OCI-LY7 (cell line): ENCODE data around the gene ADAMTS5. TPM values are rescaled to one million over a fixed set of nuclear protein-coding genes. Genes with fewer than 3 reads are reported as not detected.

ENCODE experiments used
- BruUV-seq: library from RNA; stranded (reverse); fragments of 400-500 nt; replicated peaks from 2 replicates; lab custom pipeline; 2021; lab: Mats Ljungman, UMichigan
- CTCF ChIA-PET: fragments of 300-600 bp; sonication (Branson Sonifier 250); formaldehyde crosslinking; loops from one replicate; lab custom pipeline; 2022; ENCODE audit warnings: antibody characterized with exemption; ENCODE audit not compliant: unreplicated experiment; lab: Charles Lee
- POLR2A ChIA-PET: fragments of 300-600 bp; sonication (Branson Sonifier 250); formaldehyde crosslinking; loops from one replicate; lab custom pipeline; 2022; ENCODE audit warnings: antibody characterized with exemption; lab: Charles Lee
- DNase-seq: peaks from one replicate; pipeline ENCODE4 v3.0.0-alpha.2; 2015; ENCODE audit warnings: low spot score
- H2AFZ ChIP-seq: fragments of 200-600 bp; sonication (generic), shearing (Covaris generic); 2 replicates; pipeline ENCODE4 v1.6.1; 2014; ENCODE audit warnings: mild to moderate bottlenecking, antibody characterized with exemption, low read length, moderate library complexity
- H3K27ac ChIP-seq: fragments of 200-600 bp; sonication (generic); 2 replicates; pipeline ENCODE4 v1.5.1; 2014; ENCODE audit warnings: mixed run types, low read depth, mild to moderate bottlenecking, moderate library complexity, low read length, inconsistent platforms; ENCODE audit not compliant: poor library complexity, severe bottlenecking
- H3K36me3 ChIP-seq: fragments of 200-600 bp; sonication (generic); 2 replicates; pipeline ENCODE4 v1.6.1; 2014; ENCODE audit warnings: mild to moderate bottlenecking, antibody characterized with exemption, low read length, moderate library complexity, mixed read lengths; ENCODE audit not compliant: insufficient read depth
- H3K4me1 ChIP-seq: fragments of 200-600 bp; sonication (generic); 2 replicates; pipeline ENCODE4 v1.5.1; 2014; ENCODE audit warnings: mild to moderate bottlenecking, low read length; ENCODE audit not compliant: insufficient read depth, poor library complexity, severe bottlenecking
- H3K4me2 ChIP-seq: fragments of 200-600 bp; sonication (generic); 2 replicates; pipeline ENCODE4 v1.6.1; 2014; ENCODE audit warnings: mild to moderate bottlenecking, low read length
- H3K4me3 ChIP-seq: fragments of 200-600 bp; sonication (generic); 2 replicates; pipeline ENCODE4 v1.5.1; 2014; ENCODE audit warnings: mild to moderate bottlenecking, low read depth, low read length; ENCODE audit not compliant: poor library complexity, severe bottlenecking
- H3K79me2 ChIP-seq: fragments of 200-600 bp; sonication (generic); 2 replicates; pipeline ENCODE4 v1.6.1; 2016; ENCODE audit warnings: low read depth, mild to moderate bottlenecking, low read length, moderate library complexity, mixed read lengths; ENCODE audit not compliant: insufficient read depth
- H3K9me2 ChIP-seq: fragments of 200-600 bp; sonication (generic); 2 replicates; pipeline ENCODE4 v1.6.1; 2016; ENCODE audit warnings: mild to moderate bottlenecking, low read length, mixed read lengths; ENCODE audit not compliant: insufficient read depth
- H3K9me3 ChIP-seq: fragments of 200-600 bp; sonication (generic); 2 replicates; pipeline ENCODE4 v1.6.1; 2014; ENCODE audit warnings: mild to moderate bottlenecking, mixed run types, low read length, mixed read lengths
- H4K20me1 ChIP-seq: fragments of 200-600 bp; sonication (generic); 2 replicates; pipeline ENCODE4 v1.6.1; 2014; ENCODE audit warnings: mild to moderate bottlenecking, antibody characterized with exemption, low read length, moderate library complexity, mixed read lengths; ENCODE audit not compliant: insufficient read depth
- EZH2phosphoT487 ChIP-seq: fragments of 200-600 bp; sonication (generic); IDR thresholded peaks from 2 replicates; pipeline ENCODE4 v1.6.1; 2018; ENCODE audit warnings: low read depth, borderline replicate concordance, mild to moderate bottlenecking, mixed run types, antibody characterized with exemption, low read length, moderate library complexity, mixed read lengths
- intact Hi-C: fragments of 100-400 bp; cut with micrococcal nuclease; formaldehyde crosslinking; loops from one replicate; pipeline ENCODE4 v1.10.0; 2022; ENCODE audit not compliant: unreplicated experiment
- total RNA-seq, 2 experiments: library from RNA; depleted of rRNA in 1 of 2; stranded (reverse); fragments of >200 nt in 1 of 2; shearing (Covaris generic) in 1 of 2; gene quantifications; 2 replicates each; pipeline ENCODE4 v1.2.3, GENCODE V29; 2014 to 2022
- TF ChIP-seq, protein P1 (sequence below): fragments of 200-600 bp; sonication (generic); conservative IDR thresholded peaks from 2 replicates; pipeline ENCODE4 v1.5.1; 2014; ENCODE audit warnings: mild to moderate bottlenecking, antibody characterized with exemption, low read length, moderate library complexity, mixed read lengths

ADAMTS5 gene
- total RNA-seq, 2 experiments from 2014 or later: not detected

DNA sequence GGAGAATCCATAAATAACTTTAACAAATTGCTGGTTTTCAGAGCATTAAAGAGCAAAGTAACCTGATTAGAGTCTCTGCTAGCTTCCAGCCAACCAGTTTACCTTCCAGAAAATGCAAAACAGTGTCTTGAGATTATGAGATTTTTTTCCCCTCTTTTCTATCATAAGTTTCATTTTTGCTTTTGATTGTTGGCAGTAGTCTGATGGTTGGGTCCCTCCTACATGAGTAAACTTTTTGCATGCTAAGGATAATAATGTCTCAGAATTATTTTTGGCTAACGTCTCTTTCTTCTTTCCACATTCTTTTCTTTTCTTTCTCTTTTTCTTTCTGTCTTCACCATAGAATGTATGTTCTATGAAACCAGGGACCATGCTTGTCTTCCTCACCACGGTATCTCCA is 6.3 kb upstream of the ADAMTS5 start:
- BruUV-seq: no TSS peak
- DNase-seq: no peak

DNA sequence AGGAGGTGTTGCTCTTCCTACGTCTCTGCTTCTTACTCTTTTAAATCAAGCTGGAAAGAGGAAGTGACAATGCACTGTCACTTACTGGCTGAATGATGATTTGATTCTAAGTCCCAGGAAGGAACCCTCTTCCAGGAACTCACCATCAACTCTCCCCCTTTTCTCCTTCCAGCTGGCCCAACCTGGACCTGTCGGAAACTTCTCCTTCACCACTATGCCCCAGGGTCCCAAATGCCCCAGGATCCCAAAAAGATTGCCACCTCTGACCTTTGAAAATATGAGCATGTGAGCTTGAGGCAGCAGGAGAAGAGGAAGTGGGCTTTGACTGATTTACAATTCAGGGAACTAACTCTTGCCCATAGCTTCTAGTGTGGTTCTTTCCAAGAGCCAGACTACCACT is 5.3 kb upstream of the ADAMTS5 start:
- no TSS peak for BruUV-seq
- intact Hi-C loops: no loop called here
- H3K36me3 ChIP-seq: no peaks in the 10 kb centered on the region
- H3K27ac ChIP-seq: no peak overlapping the region
- H2AFZ ChIP-seq: no peak overlapping the region
- no peaks in the 10 kb centered on the region for H4K20me1 ChIP-seq
- H3K4me1 ChIP-seq: no peaks in the 10 kb centered on the region
- TF ChIP-seq, protein P1, sequence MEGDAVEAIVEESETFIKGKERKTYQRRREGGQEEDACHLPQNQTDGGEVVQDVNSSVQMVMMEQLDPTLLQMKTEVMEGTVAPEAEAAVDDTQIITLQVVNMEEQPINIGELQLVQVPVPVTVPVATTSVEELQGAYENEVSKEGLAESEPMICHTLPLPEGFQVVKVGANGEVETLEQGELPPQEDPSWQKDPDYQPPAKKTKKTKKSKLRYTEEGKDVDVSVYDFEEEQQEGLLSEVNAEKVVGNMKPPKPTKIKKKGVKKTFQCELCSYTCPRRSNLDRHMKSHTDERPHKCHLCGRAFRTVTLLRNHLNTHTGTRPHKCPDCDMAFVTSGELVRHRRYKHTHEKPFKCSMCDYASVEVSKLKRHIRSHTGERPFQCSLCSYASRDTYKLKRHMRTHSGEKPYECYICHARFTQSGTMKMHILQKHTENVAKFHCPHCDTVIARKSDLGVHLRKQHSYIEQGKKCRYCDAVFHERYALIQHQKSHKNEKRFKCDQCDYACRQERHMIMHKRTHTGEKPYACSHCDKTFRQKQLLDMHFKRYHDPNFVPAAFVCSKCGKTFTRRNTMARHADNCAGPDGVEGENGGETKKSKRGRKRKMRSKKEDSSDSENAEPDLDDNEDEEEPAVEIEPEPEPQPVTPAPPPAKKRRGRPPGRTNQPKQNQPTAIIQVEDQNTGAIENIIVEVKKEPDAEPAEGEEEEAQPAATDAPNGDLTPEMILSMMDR: no peak
- no peak for TF ChIP-seq EZH2phosphoT487
- no peak overlapping the region for H3K4me3 ChIP-seq
- H3K4me2 ChIP-seq: no peak overlapping the region
- no peaks in the 10 kb centered on the region for H3K9me3 ChIP-seq
- no peaks in the 10 kb centered on the region for H3K9me2 ChIP-seq
- POLR2A ChIA-PET: interaction anchor here (0.6 to 1.3 kb wide), 2 partner anchors 41 to 1429 kb away, joined by 3 to 4 read pairs; no protein-coding TSS in a partner anchor
- no peak for DNase-seq
- CTCF ChIA-PET: no interaction called here
- no peaks in the 10 kb centered on the region for H3K79me2 ChIP-seq

More for the DNA sequence above, 6.3 kb upstream of the ADAMTS5 start:
- ChIA-PET POLR2A (interaction anchor here (0.7 to 1.3 kb wide), 2 partner anchors 41 to 42 kb away, joined by 3 to 4 read pairs; no protein-coding TSS in a partner anchor), CTCF (no interaction called here)
- no peak overlapping the region for H2AFZ ChIP-seq
- intact Hi-C loops: no loop called here
- H3K79me2 ChIP-seq: no peaks in the 10 kb centered on the region
- H3K4me1 ChIP-seq: no peaks in the 10 kb centered on the region
- no peak overlapping the region for H3K4me3 ChIP-seq
- no peaks in the 10 kb centered on the region for H4K20me1 ChIP-seq
- H3K9me3 ChIP-seq: no peaks in the 10 kb centered on the region
- H3K9me2 ChIP-seq: no peaks in the 10 kb centered on the region
- H3K4me2 ChIP-seq: no peak overlapping the region
- no peak overlapping the region for H3K27ac ChIP-seq
- no peak for TF ChIP-seq EZH2phosphoT487
- TF ChIP-seq, protein P1: no peak
- no peaks in the 10 kb centered on the region for H3K36me3 ChIP-seq

DNA sequence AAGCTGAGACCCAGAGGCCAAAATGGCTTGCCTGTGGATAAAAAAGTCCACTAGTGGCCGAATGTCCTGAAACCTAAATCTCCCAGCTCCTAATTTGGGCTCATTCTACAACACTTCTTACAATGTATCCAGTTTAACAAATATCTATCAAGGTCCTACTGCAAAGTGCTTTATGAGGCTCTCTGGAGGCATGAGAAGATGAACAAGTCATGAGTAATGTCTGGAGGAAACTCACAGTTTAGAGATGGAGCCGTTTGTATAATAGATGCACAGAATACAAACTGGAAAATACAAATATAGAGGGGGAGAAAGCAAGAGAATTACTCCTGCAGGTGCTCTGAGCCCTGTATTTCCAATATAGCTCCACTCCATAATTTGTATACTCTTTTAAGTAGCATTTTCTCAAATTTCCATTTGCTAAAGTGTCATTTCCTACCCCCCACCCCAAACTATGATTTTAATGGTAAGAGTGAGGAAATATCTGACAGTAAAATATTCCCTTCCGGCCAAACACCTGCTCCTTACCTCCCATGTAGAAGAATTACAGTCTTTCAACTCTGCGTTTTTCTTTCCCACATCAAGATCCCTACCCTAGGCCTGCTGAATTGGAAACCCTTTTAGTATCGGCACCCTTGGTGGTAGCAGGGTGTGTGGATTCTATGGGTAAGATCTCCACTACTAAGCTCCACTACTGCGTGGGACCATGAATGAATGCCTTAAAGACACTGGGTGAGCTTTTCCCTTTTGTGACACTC is 3.3 kb upstream of the ADAMTS5 start:
- Histone ChIP-seq H3K9me3 (no peaks in the 10 kb centered on the region), H2AFZ (no peak overlapping the region), H3K9me2 (no peaks in the 10 kb centered on the region), H3K4me2 (no peak overlapping the region), H4K20me1 (no peaks in the 10 kb centered on the region), H3K4me3 (no peak overlapping the region), H3K36me3 (no peaks in the 10 kb centered on the region), H3K4me1 (no peaks in the 10 kb centered on the region), H3K27ac (no peak overlapping the region), H3K79me2 (no peaks in the 10 kb centered on the region)
- POLR2A ChIA-PET: interaction anchor here (0.5 to 1.3 kb wide), 4 partner anchors 14 to 261 kb away, joined by 3 to 5 read pairs (median 4); no protein-coding TSS in a partner anchor
- intact Hi-C loops: no loop called here
- no TSS peak for BruUV-seq
- TF ChIP-seq, protein P1: no peak
- TF ChIP-seq EZH2phosphoT487: no peak
- CTCF ChIA-PET: no interaction called here
- DNase-seq: no peak
